ENCODE results near the gene RSAD2. TPM values are rescaled to one million over a fixed set of nuclear protein-coding genes. Genes with fewer than 3 reads are reported as not detected.
A peak's percentile ranks its signal among the peaks of the same experiment; 100 is the strongest.

Gene RSAD2
- total and polyA plus RNA-seq, 9 of the 15 experiments (the other 6 are each of a cell fraction or from before 2014, with no cell fraction given) = 0.15 to 1.4 (median 0.28) TPM

DNA sequence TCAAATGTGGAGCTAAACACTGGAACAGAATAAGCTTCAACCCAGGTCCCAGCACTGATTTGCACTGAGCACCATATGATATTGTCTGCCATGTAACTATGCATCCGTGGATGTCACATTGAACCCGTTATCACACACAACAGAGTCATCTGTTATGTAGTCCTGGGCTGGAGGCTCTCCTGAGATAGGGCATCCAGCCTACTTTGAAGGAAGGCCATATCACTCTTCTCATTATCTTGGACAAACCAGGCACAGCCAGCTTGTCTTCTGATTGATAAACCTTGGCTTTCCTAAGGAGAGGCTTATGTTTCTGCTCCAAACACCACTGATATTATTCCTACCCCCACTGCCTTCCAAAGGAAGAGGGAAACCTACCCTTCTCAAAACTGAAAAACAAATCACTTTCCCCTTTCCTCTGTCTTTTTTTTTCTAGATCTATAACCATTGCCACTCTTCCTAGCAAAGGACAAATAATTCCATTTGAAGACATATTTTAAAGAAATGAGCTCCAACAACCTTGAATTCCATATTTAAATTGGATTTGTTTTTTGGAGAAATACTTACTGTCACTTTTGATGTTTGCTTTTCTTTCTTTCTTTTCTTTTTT is 16.4 kb downstream of the RSAD2 start (continued):
- no peak for TF ChIP-seq SIRT6 (IDR thresholded peaks at IDR 0.05; ENCODE audit: low read depth, low read length)
- TF ChIP-seq TBL1XR1 (IDR thresholded peaks at IDR 0.05; ENCODE audit: low read length in 2 of 2) = peak; percentile 94 to 99
- TF ChIP-seq KLF10 (CRISPR knock-in tag; IDR thresholded peaks at IDR 0.05) = no peak
- TF ChIP-seq ZNF12 (CRISPR knock-in tag; IDR thresholded peaks at IDR 0.05) = no peak
- TF ChIP-seq, protein P1, sequence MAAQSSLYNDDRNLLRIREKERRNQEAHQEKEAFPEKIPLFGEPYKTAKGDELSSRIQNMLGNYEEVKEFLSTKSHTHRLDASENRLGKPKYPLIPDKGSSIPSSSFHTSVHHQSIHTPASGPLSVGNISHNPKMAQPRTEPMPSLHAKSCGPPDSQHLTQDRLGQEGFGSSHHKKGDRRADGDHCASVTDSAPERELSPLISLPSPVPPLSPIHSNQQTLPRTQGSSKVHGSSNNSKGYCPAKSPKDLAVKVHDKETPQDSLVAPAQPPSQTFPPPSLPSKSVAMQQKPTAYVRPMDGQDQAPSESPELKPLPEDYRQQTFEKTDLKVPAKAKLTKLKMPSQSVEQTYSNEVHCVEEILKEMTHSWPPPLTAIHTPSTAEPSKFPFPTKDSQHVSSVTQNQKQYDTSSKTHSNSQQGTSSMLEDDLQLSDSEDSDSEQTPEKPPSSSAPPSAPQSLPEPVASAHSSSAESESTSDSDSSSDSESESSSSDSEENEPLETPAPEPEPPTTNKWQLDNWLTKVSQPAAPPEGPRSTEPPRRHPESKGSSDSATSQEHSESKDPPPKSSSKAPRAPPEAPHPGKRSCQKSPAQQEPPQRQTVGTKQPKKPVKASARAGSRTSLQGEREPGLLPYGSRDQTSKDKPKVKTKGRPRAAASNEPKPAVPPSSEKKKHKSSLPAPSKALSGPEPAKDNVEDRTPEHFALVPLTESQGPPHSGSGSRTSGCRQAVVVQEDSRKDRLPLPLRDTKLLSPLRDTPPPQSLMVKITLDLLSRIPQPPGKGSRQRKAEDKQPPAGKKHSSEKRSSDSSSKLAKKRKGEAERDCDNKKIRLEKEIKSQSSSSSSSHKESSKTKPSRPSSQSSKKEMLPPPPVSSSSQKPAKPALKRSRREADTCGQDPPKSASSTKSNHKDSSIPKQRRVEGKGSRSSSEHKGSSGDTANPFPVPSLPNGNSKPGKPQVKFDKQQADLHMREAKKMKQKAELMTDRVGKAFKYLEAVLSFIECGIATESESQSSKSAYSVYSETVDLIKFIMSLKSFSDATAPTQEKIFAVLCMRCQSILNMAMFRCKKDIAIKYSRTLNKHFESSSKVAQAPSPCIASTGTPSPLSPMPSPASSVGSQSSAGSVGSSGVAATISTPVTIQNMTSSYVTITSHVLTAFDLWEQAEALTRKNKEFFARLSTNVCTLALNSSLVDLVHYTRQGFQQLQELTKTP (IDR thresholded peaks at IDR 0.05; ENCODE audit: low read depth in 1 of 2, partially characterized antibody in 2 of 2) = peak in 1 of 2 experiments; percentile 96
- no peak for TF ChIP-seq MTF1 (CRISPR knock-in tag; IDR thresholded peaks at IDR 0.05; ENCODE audit: borderline replicate concordance)
- TF ChIP-seq, protein P2, sequence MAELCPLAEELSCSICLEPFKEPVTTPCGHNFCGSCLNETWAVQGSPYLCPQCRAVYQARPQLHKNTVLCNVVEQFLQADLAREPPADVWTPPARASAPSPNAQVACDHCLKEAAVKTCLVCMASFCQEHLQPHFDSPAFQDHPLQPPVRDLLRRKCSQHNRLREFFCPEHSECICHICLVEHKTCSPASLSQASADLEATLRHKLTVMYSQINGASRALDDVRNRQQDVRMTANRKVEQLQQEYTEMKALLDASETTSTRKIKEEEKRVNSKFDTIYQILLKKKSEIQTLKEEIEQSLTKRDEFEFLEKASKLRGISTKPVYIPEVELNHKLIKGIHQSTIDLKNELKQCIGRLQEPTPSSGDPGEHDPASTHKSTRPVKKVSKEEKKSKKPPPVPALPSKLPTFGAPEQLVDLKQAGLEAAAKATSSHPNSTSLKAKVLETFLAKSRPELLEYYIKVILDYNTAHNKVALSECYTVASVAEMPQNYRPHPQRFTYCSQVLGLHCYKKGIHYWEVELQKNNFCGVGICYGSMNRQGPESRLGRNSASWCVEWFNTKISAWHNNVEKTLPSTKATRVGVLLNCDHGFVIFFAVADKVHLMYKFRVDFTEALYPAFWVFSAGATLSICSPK (IDR thresholded peaks at IDR 0.05; ENCODE audit: borderline replicate concordance) = no peak
- TF ChIP-seq RUNX1 (IDR thresholded peaks at IDR 0.05; ENCODE audit: low read depth) = peak; percentile 95
- TF ChIP-seq ZNF140 (CRISPR knock-in tag; IDR thresholded peaks at IDR 0.05) = no peak
- peak; percentile 47 for TF ChIP-seq EP400 (IDR thresholded peaks at IDR 0.05)
- TF ChIP-seq, protein P3, sequence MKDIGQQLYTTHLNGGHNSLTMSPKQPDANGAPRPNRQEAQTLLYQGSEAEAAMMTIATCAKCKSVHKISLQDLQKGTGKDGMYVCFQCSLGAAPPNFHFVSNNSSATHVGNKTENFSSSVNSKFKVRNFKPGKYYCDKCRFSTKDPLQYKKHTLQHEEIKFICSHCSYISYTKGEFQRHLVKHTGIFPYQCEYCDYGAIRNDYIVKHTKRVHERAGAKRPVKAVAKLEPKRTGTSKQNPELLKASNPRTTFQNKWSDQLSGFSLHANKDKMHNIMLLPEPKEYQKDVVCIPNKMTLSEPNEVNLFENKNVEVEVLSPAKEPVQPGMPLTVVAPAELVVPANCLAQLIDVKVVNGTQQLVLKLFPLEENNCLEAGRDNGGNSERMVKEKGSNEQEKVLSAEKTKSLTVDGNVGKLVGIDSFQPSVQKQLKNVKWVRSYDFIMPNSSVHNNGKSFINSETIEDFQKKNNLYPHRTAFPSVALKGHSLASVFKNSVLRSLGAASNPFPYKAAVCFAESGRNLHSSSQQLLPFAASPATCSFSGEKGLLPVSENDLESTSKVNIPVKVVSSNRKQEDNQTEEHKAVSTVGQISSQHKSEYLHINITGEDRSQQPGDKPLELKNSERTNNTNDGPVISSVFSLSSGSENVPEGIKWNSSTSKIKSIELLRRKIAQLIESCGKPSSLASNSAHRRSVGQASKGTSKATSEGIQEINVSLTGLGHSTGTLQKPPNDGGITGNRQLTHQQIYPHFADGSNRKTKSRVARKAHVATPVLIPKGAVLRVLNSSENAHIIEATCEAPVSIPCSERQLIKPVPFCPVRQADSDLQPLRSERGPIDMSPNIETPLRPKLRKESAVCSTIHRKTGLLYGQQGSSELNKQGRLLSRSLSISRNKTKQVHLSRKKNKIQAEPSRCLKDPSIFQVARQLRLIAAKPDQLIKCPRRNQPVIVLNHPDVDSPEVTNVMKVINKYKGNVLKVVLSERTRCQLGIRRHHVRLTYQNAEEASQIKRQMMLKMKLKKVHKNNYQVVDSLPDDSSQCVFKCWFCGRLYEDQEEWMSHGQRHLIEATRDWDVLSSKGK (CRISPR knock-in tag; IDR thresholded peaks at IDR 0.05) = no peak
- TF ChIP-seq NR2C1 (IDR thresholded peaks at IDR 0.05) = 0 out of 2 replicates have a peak, but pooled peaks have one; percentile 34
- TF ChIP-seq NR2C1 (tag; IDR thresholded peaks at IDR 0.05) = peak; percentile 84
- TF ChIP-seq CC2D1A (IDR thresholded peaks at IDR 0.05) = peak; percentile 100
- peak; percentile 100 for TF ChIP-seq NCOR1 (IDR thresholded peaks at IDR 0.05)
- no peak for TF ChIP-seq YY1 (IDR thresholded peaks at IDR 0.05; ENCODE audit: borderline replicate concordance in 1 of 3, control insufficient read depth in 1 of 3, extremely low read depth in 1 of 3, insufficient read depth in 3 of 3, insufficient read length in 1 of 3, insufficient replicate concordance in 2 of 3, low read depth in 1 of 3, low read length in 2 of 3)
- TF ChIP-seq JUND (IDR thresholded peaks at IDR 0.05; ENCODE audit: borderline replicate concordance, low read depth, low read length) = peak; percentile 86
- TF ChIP-seq JUND (tag; IDR thresholded peaks at IDR 0.05; ENCODE audit: borderline replicate concordance, low read depth, low read length) = peak; percentile 75; the same call in 1 of the 3 replicates
- no peak for TF ChIP-seq NR1H2 (CRISPR knock-in tag; IDR thresholded peaks at IDR 0.05)
